T-helper 1 cell (primary cell): ENCODE results near the gene HMGXB3.
"Not testable (repeated sequence)": the region's sequence is repeated elsewhere in the genome, so short reads cannot be mapped to it uniquely, and the experiment has no call there.

Experiments used
- DNase-seq, 5 donors: peaks; one replicate each; pipeline ENCODE4 v3.0.0-alpha.2; 2012 to 2020

The HMGXB3 gene

DNA sequence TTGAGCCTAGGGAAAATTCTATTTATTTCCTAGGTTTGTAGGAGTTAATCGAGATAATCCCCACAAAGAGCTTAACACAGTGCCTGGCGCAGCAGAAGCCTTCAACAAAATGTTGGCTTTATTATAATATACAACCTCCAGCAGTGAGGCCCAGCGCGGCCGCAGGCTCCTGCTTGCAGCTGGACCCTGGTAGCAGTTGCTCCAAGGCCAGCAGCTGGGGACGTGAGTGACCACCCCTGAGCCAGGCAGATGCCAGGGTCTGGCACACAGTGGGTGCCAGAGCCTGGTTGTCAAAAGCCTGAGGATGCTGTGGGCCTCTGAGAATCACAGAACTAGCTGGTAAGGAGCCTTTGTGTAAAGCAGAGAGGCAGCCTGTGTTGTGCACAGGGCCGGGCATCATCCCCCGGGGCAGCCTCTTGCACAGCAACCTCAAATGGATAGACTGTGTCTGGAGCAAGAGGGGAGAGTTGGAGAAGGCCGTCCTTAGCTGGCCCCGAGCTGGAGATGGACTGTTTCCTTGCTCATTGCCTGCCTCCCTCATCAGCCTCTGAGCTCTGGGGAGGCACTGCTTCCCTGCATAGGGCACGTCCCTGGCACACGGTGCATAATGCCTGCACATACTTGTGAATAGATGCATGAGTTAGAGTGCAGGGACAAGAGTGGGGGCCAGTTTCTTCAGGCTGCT, 68.6 kb downstream of the HMGXB3 start:
- no peak for DNase-seq

DNA sequence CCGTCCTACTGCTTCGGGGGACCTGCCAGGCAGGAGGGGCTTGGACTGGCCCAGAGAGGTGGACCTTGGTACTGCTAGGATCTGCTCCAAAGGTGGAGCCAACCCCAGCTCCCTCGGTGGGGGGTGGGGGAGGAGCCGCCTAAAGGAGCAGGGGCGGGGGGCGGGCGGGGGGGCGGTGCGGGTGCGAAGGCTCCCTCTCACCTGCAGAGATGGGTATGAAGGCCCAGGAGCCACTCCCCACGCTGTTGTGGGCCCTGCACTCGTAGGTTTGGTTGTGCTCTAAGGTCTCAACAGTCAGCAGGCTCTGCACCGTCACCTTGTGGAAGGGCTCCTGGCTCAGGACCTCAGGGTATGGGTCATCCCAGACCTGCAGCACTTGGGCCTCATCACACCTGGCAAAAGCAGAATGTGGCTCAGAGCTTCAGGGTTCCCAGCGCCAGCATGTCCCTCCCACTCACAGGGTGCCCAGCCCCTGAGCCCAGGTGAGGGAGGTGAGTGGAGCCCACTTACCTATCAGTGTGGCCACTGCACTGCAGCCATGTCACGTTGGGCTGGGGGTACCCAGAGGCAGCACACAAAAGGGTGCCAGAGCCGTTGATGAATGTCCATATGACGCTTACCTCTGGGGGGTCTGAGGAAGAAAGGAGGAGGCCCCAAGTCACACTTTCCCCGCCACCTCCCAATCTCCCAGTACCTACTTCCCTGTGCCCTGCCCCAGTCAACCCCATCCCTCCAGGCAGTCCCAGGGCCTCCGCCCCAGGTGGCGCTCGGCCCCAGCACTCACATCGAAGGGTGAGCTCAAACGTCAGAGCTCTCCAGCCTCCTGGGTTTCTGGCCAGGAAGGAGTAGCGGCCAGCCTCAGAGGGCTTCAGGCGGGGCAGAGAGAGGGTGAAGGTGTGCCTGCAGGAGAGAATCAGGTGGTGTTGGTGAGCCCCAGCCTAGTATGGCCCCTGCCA, 69.4 kb downstream of the HMGXB3 start:
- DNase-seq: no peak

DNA sequence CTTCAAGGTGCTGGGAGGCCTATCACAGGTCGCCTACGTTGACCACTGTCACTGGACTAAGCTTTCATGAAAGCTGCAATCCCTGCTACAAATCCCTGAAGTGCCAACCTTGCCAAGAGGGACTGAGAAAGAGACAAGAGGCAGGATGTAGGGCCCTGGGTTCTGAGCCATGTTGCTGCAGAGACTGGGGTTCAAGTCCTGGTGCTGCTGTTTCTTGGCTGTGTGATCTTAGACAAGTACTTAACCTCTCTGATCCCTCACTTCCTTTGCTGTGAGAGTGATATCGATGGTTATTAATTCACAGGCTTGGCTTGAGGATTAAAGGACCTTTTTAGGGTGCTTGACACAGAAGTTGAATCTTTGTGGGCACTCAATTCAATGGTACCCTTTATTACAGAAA, 70.3 kb downstream of the HMGXB3 start:
- DNase-seq: no peak

DNA sequence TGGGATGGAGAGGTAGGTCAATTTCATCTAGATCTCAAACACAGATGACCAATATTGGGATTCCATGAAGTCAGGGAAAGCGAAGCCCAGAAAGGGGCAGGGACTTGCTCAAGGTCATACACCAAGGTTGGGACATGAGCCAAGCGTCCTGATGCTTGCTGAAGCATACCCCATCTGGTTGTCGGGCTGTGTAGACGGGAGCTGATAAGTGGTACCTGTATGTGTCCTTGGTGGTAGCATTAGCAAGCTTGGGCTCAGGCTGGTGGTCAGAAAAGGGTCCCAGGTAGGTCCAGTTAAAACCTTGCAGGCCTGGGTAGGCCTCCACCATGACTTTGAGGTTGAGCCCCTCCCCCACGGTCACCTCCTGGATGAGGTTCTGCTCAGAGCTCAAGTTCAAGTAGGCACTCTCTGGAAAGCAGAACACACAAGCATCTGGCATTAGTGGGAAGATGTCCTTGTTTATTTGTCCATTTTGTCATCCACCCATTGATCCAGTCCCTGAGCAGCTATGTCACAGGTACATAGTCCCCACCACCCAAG, 72.6 kb downstream of the HMGXB3 start:
- no peak for DNase-seq

DNA sequence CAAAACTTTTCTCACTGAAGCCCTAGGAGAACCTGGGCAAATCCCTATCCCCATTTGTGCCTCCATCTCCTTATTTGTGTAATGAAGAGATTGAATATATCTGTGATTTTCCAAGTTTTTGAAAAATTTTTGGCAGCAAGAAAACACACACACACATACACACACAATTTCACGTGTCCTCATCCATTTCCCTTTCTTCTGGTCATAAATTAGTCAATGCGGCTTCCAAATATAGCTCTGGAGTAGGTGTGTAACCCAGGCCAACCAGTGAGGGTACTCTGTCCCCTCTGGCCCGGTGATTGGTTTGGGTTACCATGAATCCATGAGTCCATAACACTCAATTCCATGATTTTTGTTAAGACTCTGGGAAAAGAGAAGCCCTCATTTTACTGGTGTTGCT, 73.1 kb downstream of the HMGXB3 start:
- DNase-seq: no peak

DNA sequence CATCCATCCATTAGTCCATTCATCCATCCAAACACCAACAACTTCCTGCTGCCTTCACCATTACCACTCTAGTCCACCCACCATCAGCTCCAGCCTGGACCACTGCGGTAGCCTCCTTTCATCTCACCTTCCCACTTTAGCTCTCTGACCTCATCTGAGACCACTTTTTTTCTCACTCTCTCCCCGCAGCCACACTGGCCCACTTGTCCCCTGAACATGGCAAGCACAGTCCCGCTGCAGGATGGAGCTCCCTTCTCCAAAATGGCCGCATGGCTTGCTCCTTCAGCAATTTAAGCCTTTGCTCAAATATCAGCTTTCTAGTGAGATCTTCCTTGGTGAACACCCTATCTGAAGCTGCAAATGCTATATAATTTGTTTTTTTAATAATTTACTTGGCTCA, 74.7 kb downstream of the HMGXB3 start:
- DNase-seq: no peak

DNA sequence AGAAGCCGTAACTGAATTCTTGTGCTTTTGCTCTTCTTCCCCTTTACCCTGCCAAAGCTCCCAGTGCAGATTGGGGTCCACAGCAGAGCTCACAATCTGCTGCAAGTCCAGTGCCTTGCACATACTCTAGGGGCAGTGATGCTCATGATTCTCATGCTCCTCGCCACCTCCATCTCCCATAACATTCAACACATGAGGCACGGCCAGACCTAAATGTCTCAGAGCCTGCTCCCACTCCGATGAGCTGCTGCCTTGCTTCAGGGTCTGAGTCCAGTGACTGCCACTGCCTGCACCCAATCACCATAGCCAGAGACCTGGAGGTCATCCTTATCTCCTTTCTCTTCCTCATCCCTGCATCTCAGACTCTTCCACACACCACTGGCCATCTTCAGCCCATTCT, 75.3 kb downstream of the HMGXB3 start:
- no peak for DNase-seq

DNA sequence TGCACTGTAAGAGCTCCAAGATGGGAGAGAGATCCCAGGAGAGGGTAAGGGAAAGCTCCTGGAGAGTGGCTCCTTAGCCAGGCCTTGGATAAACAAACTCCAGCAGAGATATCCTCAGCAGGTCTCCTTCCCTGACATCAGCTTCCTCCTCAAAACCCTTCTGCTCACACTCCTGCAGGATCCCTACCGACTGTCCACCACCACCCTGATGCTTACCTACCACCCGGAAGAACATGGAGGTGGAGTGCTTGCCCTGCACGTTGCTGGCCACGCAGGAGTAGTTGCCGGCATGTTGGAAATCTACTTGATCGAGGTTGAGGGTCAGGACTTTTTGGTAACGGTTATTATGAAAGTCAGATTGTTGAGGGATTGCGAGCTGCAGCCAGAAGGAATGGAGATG, 76.5 kb downstream of the HMGXB3 start:
- DNase-seq: no peak

DNA sequence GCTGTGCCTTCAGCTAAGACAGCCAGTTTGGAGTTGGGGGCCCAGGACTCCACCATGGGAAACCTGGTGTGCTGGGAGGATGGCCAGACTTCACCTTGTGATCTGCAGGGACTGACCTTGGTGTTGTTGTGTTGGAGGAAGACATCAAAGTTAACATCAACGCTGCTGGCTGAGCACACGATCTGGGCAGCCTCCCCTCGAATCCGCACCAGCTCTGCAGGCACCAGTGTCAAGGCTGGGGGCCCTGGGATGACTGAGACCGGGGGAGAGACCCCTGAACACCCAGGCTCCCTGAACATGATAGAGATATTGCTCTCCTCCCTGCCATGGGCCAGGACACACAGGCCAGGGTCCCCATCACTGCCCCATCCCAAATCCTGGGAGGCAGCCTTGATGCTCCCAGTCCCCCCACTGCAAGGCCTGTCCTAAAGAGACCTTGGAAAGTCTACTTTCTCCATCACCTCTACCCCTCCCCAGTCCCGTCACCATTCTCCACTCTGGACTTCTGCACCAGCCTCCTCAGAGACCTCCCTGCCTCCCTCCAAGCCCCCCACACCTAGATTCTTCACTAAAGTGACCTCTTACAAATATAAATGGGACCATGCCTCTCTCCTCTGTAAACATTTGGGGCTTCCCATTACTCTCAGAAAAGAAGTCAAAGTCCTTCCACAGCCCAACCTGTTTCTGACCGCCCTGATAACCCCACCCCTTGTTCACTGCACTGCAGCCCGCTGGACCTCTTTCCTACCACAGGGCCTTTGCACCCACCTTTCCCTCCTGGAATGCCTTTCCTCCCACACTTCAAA, 77.7 kb downstream of the HMGXB3 start:
- DNase-seq: no peak

DNA sequence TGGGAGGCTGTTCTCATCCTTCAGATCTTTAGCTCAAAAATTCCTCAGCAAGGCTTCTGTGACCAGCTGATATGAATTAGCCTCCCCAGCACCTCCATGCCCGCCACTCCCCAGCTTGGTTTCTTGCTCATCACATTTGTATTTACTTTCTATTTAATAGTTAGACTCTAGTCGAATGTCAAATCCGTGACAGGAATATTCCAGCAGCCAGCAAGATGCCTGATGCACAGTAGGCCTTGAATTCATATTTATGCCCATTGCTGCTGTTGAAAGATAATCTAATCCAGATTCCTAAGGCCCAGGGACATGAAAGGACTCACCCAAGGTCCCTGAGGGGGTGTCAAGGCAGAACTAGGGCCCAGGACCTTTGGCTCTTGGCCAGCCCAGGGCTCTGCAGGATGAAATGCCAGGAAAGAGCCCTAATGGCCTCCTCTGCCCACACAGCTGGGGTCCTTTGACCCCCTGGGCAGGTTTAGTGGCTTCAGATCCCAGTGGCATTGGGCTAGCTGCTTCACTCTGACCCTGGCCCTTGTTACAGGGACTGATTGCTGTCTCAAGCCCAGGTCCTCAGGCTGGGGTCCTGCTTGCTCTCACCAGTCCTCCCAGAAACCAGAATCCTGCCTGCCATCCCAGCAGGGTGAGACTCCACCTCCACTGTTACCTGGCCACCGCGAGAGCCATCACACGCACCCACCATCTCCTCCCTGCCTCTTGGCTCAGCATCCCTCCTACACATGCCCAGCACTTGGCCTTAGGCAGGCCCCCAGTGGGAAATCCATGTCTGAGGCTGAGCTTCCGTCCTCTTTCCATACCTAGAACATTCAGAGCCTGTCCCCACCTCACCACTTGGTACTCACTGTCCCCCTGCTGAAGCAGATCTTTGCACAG, 78.5 kb downstream of the HMGXB3 start:
- no peak for DNase-seq

DNA sequence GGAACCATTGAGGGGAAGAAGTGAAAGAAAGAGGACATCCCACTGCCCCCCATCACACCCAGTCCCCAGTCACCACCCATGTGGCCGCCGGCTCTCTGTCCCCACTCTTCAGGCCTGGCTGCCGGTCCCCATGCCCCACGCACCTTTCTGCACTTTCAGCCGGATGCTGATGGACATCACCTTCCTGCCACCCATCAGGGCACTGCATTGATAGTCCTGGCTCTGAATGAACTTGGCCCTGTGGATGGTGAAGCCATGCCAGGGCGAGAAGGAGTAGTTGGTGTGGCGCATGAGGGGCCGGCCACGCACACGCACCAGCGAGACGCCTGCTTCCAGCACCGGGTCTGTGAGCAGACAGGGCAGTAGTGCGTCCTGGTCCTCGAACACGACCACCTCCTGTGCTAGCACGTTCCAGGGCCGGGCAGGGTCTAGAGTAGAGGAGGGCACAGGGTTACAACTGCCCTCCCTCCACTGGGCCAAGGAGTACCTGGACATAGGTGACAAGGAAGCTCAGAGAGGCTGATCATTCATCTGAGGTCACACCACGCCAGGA, 79.4 kb downstream of the HMGXB3 start:
- no peak for DNase-seq

DNA sequence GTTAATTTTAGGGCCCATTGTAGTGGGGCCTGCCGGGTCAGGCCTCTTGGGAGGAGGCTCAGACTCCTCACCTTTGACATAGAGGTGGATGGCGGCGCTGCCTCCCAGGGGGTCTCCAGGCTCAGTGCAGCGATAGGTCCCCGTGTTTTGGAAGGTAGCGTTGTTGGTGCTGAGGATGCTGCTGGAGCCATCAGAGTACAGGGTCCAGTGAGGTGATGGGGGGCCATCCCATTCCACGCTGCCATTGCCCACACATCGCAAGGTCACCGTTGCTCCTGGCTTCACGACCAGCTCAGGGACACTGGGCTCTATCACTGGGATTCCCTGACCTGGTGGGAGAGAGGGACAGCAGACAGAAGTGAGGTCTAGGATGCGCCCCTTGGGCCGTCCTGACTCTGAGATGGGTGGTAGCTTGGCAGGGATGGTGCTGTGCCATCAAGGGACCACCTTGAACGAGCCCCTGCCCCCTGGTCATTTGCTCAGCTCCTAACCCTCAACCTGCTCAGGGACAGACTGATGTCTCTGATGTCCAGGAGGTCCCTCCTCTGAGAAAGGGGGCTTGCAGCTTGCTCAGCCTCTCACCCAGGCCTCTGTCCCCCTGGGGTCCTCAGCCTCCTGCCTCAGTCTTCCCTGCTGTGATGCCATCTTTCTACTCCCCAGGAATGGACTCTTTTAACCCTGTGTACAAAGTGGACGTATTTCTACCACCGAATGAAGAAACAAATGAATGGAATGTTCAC, 80.3 kb downstream of the HMGXB3 start:
- no peak for DNase-seq

DNA sequence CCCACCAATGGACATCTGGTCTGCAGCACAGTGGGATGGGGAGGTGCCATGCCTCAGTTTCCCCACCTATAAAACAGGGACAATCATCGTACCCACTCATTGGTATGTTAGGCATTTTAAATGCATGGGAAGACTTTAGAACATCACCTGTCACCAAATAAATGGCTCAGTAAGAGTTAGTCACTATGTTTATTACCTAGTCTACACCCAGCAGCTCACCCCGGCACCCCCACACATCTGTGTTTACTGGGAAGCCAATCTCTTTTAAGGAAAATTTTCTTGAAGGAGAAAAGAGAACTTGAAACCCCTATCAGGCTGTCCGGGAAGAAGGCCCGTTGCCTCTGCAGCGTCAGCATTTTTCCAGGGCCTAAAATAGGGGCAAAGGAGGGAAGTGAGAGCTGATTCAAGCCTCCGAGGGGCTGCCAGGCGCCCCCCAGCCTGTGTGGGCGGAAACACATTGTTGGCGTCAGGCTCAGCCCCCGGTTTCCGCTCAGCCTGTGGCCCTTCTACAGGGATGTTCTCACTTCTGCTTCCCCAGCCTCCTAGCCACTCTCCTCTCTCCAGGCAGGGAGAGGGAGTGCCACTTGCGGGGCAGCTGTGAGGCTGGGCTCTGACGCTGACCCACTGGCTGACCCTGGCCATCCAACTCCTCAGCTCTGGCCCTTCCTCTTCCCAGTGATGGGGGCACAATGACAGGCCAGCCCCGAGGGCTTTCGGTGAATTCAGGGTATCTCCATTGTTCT, 81.2 kb downstream of the HMGXB3 start:
- DNase-seq: no peak

DNA sequence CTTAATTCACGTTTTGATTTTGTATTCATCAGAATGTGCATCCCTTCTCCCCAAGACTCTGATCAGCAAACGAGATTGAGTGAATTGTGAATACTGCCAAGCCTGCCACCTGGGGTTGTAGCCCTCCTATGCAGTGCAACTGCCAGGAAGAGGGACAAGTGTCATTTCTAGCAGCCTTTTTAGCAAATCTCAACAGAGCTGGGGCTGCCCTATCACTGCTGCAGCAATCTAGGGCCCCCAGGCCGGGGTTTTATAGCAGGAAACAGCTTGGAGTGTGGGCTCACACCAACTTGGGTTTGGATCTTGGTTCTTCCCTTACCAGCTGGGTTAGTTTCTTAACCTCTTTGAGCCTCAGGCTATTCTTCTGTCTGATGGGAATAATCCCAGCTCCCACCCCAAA, 81.8 kb downstream of the HMGXB3 start:
- no peak for DNase-seq

DNA sequence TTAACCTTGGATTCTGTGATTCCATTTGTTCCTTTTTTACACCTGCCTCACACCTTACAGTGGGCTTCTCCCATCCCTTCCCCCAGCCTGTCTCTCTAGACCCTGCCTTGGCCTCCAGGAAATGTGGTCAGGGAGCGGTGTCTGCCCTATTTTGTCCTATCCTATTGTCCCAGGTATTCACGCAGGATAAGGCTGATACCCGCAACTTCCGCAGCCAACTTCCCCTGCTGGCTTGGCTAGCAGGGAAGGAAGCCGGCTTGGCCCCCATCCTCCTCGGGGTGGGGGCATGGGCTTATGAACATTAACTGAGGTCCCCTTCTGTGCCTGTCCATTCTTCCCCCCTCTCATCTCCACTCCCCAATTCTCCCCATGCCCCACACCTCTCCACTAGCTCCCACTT, 82.3 kb downstream of the HMGXB3 start:
- DNase-seq: no peak

DNA sequence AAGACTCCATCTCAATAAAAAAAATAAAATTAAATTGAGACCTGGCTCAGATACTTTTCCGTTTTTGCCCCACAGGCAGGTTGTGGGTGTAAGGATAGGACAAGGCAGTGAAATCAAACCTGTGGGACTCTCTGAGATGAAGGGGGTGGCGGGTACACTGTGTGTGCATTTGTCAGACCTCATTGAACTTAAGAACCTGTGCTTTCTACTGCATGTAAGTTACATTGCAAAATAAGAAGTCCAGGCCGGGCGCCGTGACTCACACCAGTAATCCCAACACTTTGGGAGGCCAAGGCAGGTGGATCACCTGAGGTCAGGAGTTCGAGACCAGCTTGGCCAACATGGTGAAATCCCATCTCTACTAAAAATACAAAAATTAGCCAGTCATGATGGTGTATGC, 84.2 kb downstream of the HMGXB3 start:
- not testable (repeated sequence) for DNase-seq

DNA sequence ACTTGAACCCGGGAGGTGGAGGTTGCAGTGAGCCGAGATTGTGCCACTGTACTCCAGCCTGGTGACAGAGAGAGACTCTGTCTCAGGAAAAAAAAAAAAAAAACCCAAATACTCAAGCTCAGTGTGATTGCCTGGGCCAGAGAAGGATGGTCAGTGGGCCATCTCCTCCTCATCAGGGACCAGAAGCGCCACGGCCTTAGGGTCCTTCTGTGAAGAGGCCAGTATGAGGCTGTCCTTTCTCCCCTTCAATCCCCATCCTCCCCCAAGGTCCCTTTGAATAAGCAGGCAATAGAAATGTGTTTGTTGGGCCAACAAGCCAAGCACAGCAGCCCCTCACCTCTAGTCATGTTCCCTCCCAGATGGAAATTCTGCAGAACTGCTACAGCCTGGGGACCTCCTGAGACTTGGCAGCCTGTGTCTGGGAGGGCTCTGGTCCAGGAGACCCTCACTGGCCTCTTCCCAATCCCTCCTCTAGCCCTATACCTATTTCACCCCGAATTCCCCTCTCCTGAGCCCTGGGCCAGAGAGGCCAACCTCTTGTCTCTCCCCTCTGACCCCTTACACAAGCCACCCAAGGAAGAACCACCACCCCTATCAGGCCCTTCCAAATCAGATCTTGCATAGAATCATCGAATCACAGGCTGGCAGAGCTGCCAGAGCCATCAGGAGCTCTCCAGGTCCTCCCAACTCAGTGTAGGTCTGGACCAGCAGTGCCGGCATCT, 84.8 kb downstream of the HMGXB3 start:
- DNase-seq: no peak

DNA sequence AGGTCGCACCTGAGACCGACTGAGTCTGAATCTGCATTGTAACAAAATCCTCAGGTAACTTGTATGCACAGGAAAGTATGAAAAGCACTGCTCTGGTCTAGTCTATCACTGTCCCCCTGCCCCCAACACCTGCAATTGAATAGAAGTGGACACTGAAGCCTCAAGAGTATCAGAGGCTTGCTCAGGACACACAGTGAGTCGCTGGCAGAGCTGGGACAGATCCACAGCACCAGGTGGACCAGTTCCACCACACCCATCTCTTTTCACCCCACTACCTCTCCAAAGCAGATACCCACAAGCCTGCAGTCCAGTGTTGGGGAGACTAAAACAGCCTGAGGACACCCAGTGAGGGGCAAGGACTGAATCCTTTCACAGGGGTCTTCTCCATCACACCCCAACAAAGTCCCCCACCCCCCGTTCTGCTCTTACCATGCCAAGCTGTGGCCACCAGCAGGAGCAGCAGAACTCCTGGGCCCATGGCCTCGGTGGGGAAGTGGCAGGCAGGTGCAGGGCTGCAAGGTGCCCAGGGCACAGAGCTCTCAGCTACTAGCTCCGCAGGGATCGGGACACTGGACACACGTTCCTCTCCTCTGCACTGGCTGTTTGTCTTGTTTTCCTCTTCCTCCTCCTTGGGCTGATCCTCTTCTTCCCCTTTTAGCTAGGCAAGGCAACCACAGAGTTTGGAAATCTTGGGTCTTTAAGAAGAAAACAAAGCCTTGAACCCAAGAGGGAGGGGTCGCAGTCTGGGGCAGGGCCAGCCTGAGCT, 85.6 kb downstream of the HMGXB3 start, which contains the start of gene CSF1R:
TSS of gene CSF1R (minus strand) at position 605 of the 766 bp plus-strand sequence. CDS start at position 478, 127 bp downstream.
- DNase-seq: no peak
